H1 (cell line): Measurements from ENCODE around the gene CHRM1. TPM values are rescaled to one million over a fixed set of nuclear protein-coding genes. Genes with fewer than 3 reads are reported as not detected.

Experiments
- CTCF ChIA-PET: fragments of 300-600 bp; sonication (Branson Sonifier 250); formaldehyde crosslinking; loops from one replicate; lab custom pipeline; 2021; ENCODE audit not compliant: partially characterized antibody; lab: Charles Lee
- POLR2A ChIA-PET: fragments of 300-600 bp; sonication (Branson Sonifier 250); formaldehyde crosslinking; loops from one replicate; lab custom pipeline; 2021; ENCODE audit warnings: inconsistent platforms; ENCODE audit not compliant: partially characterized antibody; lab: Charles Lee
- DNase-seq, 2 experiments: peaks; one replicate each; pipeline versions ENCODE4 v3.0.0 to v3.0.0-alpha.2; 2010 to 2022; ENCODE audit warnings: low spot score in 2 of 2, low read depth in 1 of 2, mixed read lengths in 1 of 2
- FAIRE-seq: peaks from 2 replicates; lab custom pipeline; 2011; peaks lifted over from hg19 to GRCh38; lab: Jason Lieb, UNC
- H2AFZ ChIP-seq: 2 replicates; pipeline ENCODE4 v1.8.1; 2012; ENCODE audit warnings: low read length, inconsistent platforms
- H2AK5ac ChIP-seq: 2 replicates; pipeline ENCODE4 v1.6.1; 2013; ENCODE audit warnings: low read depth, low read length
- H2BK120ac ChIP-seq: replicated peaks from 2 replicates; pipeline ENCODE3; 2013; ENCODE audit warnings: low read depth, low read length, inconsistent platforms
- H2BK12ac ChIP-seq: 2 replicates; pipeline ENCODE4 v1.6.1; 2013; ENCODE audit warnings: low read depth, low read length
- H2BK15ac ChIP-seq: 2 replicates; pipeline ENCODE4 v1.6.1; 2013; ENCODE audit warnings: low read length
- H2BK20ac ChIP-seq: 2 replicates; pipeline ENCODE4 v1.6.1; 2013; ENCODE audit warnings: low read length
- H2BK5ac ChIP-seq: 2 replicates; pipeline ENCODE4 v1.6.1; 2013; ENCODE audit warnings: low read depth, low read length
- H3K14ac ChIP-seq: 2 replicates; pipeline ENCODE4 v1.6.1; 2013; ENCODE audit warnings: inconsistent platforms; ENCODE audit not compliant: insufficient read length
- H3K18ac ChIP-seq: 2 replicates; pipeline ENCODE4 v1.6.1; 2013; ENCODE audit warnings: low read length; ENCODE audit errors: extremely low read depth
- H3K23ac ChIP-seq: 2 replicates; pipeline ENCODE4 v1.6.1; 2013; ENCODE audit warnings: inconsistent platforms; ENCODE audit not compliant: insufficient read length
- H3K23me2 ChIP-seq: 2 replicates; pipeline ENCODE4 v1.6.1; 2013; ENCODE audit warnings: low read depth, low read length
- H3K27ac ChIP-seq: 2 replicates; pipeline ENCODE4 v1.6.1; 2011; ENCODE audit warnings: low read depth, low read length, inconsistent platforms
- H3K27me3 ChIP-seq, 4 experiments: replicated peaks in 1 of 4; 1 replicate in 1 of 4; 2 replicates in 3 of 4; pipeline versions ENCODE4 v1.6.1 to v1.8.1; 2011 to 2013; ENCODE audit warnings: low read length in 3 of 4, mild to moderate bottlenecking in 3 of 4, inconsistent platforms in 2 of 4, mixed read lengths in 2 of 4, moderate library complexity in 1 of 4; ENCODE audit not compliant: control insufficient read depth in 3 of 4, insufficient read depth in 3 of 4; ENCODE audit errors: extremely low read depth in 1 of 4
- H3K36me3 ChIP-seq, 4 experiments: 2 replicates each; pipeline versions ENCODE4 v1.6.1 to v1.8.1; 2011 to 2013; ENCODE audit warnings: mild to moderate bottlenecking in 4 of 4, low read length in 3 of 4, moderate library complexity in 2 of 4, control low read depth in 1 of 4, inconsistent platforms in 1 of 4; ENCODE audit not compliant: insufficient read depth in 4 of 4, control insufficient read depth in 2 of 4
- H3K4ac ChIP-seq: replicated peaks from 2 replicates; pipeline ENCODE3; 2013; ENCODE audit warnings: low read length, low read depth, mixed read lengths, inconsistent platforms; ENCODE audit not compliant: insufficient read length
- H3K4me1 ChIP-seq, 4 experiments: replicated peaks in 1 of 4; 1 replicate in 1 of 4; 2 replicates in 3 of 4; pipeline versions ENCODE4 v1.6.1 to v1.8.1; 2011 to 2013; ENCODE audit warnings: low read length in 3 of 4, inconsistent platforms in 2 of 4, mixed read lengths in 1 of 4; ENCODE audit not compliant: insufficient read depth in 4 of 4, control insufficient read depth in 3 of 4
- H3K4me2 ChIP-seq, 2 experiments: 2 replicates each; pipeline versions ENCODE4 v1.6.1 to v1.8.1; 2011 to 2013; ENCODE audit warnings: low read depth in 2 of 2, low read length in 2 of 2, control low read depth in 1 of 2, inconsistent platforms in 1 of 2, mild to moderate bottlenecking in 1 of 2; ENCODE audit not compliant: insufficient read depth in 1 of 2
- H3K4me3 ChIP-seq, 4 experiments: fragments of 200-600, 300-600 bp in 1 of 4; sonication (generic), shearing (Covaris generic), sonication (Bioruptor Twin) in 1 of 4; 2 replicates each; pipeline versions ENCODE4 v1.5.1 to v1.8.1; 2011 to 2016; ENCODE audit warnings: low read length in 4 of 4, low read depth in 3 of 4, control low read depth in 2 of 4, inconsistent platforms in 2 of 4, mild to moderate bottlenecking in 2 of 4, mixed read lengths in 1 of 4, moderate library complexity in 1 of 4; ENCODE audit not compliant: insufficient read depth in 2 of 4; ENCODE audit errors: extremely low read depth in 1 of 4
- H3K56ac ChIP-seq: replicated peaks from 2 replicates; pipeline ENCODE3; 2013; ENCODE audit warnings: low read depth, mild to moderate bottlenecking, mixed read lengths, low read length, inconsistent platforms; ENCODE audit not compliant: insufficient read length
- H3K79me1 ChIP-seq: 2 replicates; pipeline ENCODE4 v1.6.1; 2013; ENCODE audit warnings: low read depth, low read length, control low read depth
- H3K79me2 ChIP-seq, 2 experiments: 2 replicates each; pipeline versions ENCODE4 v1.6.1 to v1.8.1; 2012 to 2013; ENCODE audit warnings: low read length in 2 of 2, mild to moderate bottlenecking in 2 of 2, inconsistent platforms in 1 of 2; ENCODE audit not compliant: insufficient read depth in 2 of 2, control insufficient read depth in 1 of 2
- H3K9ac ChIP-seq, 4 experiments: replicated peaks in 1 of 4; 1 replicate in 1 of 4; 2 replicates in 3 of 4; pipeline versions ENCODE4 v1.6.1 to v1.8.1; 2011 to 2013; ENCODE audit warnings: low read depth in 3 of 4, low read length in 3 of 4, control low read depth in 2 of 4, mild to moderate bottlenecking in 2 of 4, moderate library complexity in 2 of 4, inconsistent platforms in 1 of 4; ENCODE audit errors: extremely low read depth in 1 of 4
- H3K9me3 ChIP-seq, 2 experiments: 2 replicates each; pipeline versions ENCODE4 v1.6.1 to v1.8.1; 2012 to 2013; ENCODE audit warnings: mild to moderate bottlenecking in 2 of 2, moderate library complexity in 2 of 2, control low read depth in 1 of 2, inconsistent platforms in 1 of 2, low read depth in 1 of 2, low read length in 1 of 2, mixed read lengths in 1 of 2; ENCODE audit not compliant: insufficient read depth in 2 of 2
- H4K20me1 ChIP-seq, 2 experiments: replicated peaks in 1 of 2; 2 replicates each; pipeline versions ENCODE3 to v1.8.1; 2011 to 2013; ENCODE audit warnings: inconsistent platforms in 2 of 2, low read length in 2 of 2, mild to moderate bottlenecking in 1 of 2; ENCODE audit not compliant: insufficient read depth in 2 of 2, control insufficient read depth in 1 of 2
- H4K5ac ChIP-seq: 2 replicates; pipeline ENCODE4 v1.6.1; 2013; ENCODE audit warnings: low read length, low read depth, mixed read lengths, inconsistent platforms; ENCODE audit not compliant: insufficient read length
- H4K8ac ChIP-seq: 2 replicates; pipeline ENCODE4 v1.8.0; 2013; ENCODE audit warnings: mild to moderate bottlenecking, moderate library complexity, low read length, inconsistent platforms; ENCODE audit not compliant: insufficient read depth; ENCODE audit errors: extremely low read depth
- H4K91ac ChIP-seq: replicated peaks from 2 replicates; pipeline ENCODE3; 2013; ENCODE audit warnings: low read length, mixed read lengths, inconsistent platforms; ENCODE audit not compliant: insufficient read length
- BACH1 ChIP-seq: IDR thresholded peaks from 2 replicates; pipeline ENCODE4 v1.6.1; 2012; ENCODE audit warnings: low read length, improper control_type of control experiment
- GTF2F1 ChIP-seq: IDR thresholded peaks from 2 replicates; pipeline ENCODE4 v1.6.1; 2012; ENCODE audit warnings: low read depth, low read length, improper control_type of control experiment, borderline replicate concordance
- HDAC2 ChIP-seq, 2 experiments: fragments of 300-600 bp in 1 of 2; sonication (generic) in 1 of 2; IDR thresholded peaks; 2 replicates each; pipeline ENCODE4 v1.6.1; 2011 to 2012; ENCODE audit warnings: low read depth in 2 of 2, low read length in 2 of 2, mild to moderate bottlenecking in 2 of 2, moderate library complexity in 2 of 2, borderline replicate concordance in 1 of 2, inconsistent platforms in 1 of 2
- MAX ChIP-seq: IDR thresholded peaks from 2 replicates; pipeline ENCODE4 v1.6.1; 2012; ENCODE audit warnings: inconsistent platforms
- POLR2A ChIP-seq, 2 experiments: IDR thresholded peaks; 1 replicate in 1 of 2; 2 replicates in 1 of 2; pipeline ENCODE4 v1.6.1; 2011; ENCODE audit warnings: low read depth in 2 of 2, low read length in 2 of 2, mild to moderate bottlenecking in 2 of 2; ENCODE audit errors: control extremely low read depth in 1 of 2
- POLR2AphosphoS5 ChIP-seq: IDR thresholded peaks from 2 replicates; pipeline ENCODE4 v1.6.1; 2011; ENCODE audit warnings: low read depth, low read length
- TAF1 ChIP-seq: IDR thresholded peaks from 2 replicates; pipeline ENCODE4 v1.6.1; 2011; ENCODE audit warnings: mild to moderate bottlenecking, low read depth, low read length
- TCF12 ChIP-seq: IDR thresholded peaks from 2 replicates; pipeline ENCODE4 v1.6.1; 2011; ENCODE audit warnings: low read depth, mild to moderate bottlenecking, low read length
- YY1 ChIP-seq: IDR thresholded peaks from 2 replicates; pipeline ENCODE4 v1.6.1; 2011; ENCODE audit warnings: low read depth, mild to moderate bottlenecking, low read length
- WGBS, 2 experiments: shearing (Covaris generic) in 1 of 2; methylation state at CpG; one replicate each; pipeline versions ENCODE4 v1.1.6 to v1.1.7; 2013 to 2015; ENCODE audit warnings: low lambda C conversion rate in 2 of 2, mixed read lengths in 2 of 2, inconsistent platforms in 1 of 2, low coverage in 1 of 2, missing lambda C conversion rate in 1 of 2; ENCODE audit not compliant: insufficient replicate concordance in 2 of 2, insufficient coverage in 1 of 2, insufficient read length in 1 of 2; ENCODE audit errors: extremely low coverage in 1 of 2, missing lambda C conversion rate in 1 of 2; 5-methylcytosine and 5-hydroxymethylcytosine counted together
- polyA plus RNA-seq, 7 experiments: library from polyadenylated mRNA; depleted of rRNA in 3 of 7; stranded (reverse) in 5 of 7; unstranded in 2 of 7; fragments of >200 nt in 5 of 7; fragments of 200-250 nt in 2 of 7; gene quantifications; 1 replicate in 5 of 7; 2 replicates in 1 of 7; 4 replicates in 1 of 7; pipeline versions ENCODE4 v1.2.1 to v1.2.3, GENCODE V29; 2011 to 2013; ENCODE audit warnings: missing spikeins in 2 of 7, mixed read lengths in 2 of 7
- total RNA-seq: library from RNA; stranded (reverse); fragmentation: NEBNext Ultra II Directional; extraction: Animal tissue kit (Norgen Biotek cat#: 25700); gene quantifications from 2 replicates; pipeline ENCODE4 v1.2.1, GENCODE V29; 2021

Gene CHRM1
- total and polyA plus RNA-seq, 2 of the 8 experiments (the other 6 are each of a cell fraction or from before 2014, with no cell fraction given): 0.08 TPM; not detected in 1

GRCh38 chr11:62883673-62884072, 37.5 kb downstream of the CHRM1 start:
- H4K5ac ChIP-seq: no peak overlapping the region
- no peak overlapping the region for H2AFZ ChIP-seq
- no peak overlapping the region for H3K23ac ChIP-seq
- no peak overlapping the region for H3K56ac ChIP-seq
- no peak overlapping the region for H3K9ac ChIP-seq
- no peaks in the 10 kb centered on the region for H3K27me3 ChIP-seq
- peak overlapping the region; percentile 24 to 59; a peak in 3 of 4 replicates for H3K4me2 ChIP-seq
- FAIRE-seq: no peak
- H3K9me3 ChIP-seq: no peaks in the 10 kb centered on the region
- POLR2A ChIA-PET: interaction anchor here (0.6 to 57.8 kb wide), 18 partner anchors 6 to 254 kb away, joined by 3 to 2104 read pairs (median 6); partner anchors contain the start of genes C11orf98, CHRM1, HNRNPUL2 and NXF1
- no peak overlapping the region for H2BK12ac ChIP-seq
- peaks cover 6% of the 10 kb centered on the region; the same call in 1 of the 2 replicates for H3K79me1 ChIP-seq
- H2AK5ac ChIP-seq: no peak overlapping the region
- TF ChIP-seq MAX (no peak), GTF2F1 (no peak), TCF12 (no peak), POLR2A (IDR thresholded peaks at IDR 0.05; ENCODE audit: control extremely low read depth in 1 of 2, low read depth in 2 of 2, low read length in 2 of 2) (peak in 1 of 2 experiments; percentile 52; a peak in 1 of 3 replicates), POLR2AphosphoS5 (peak; percentile 20), TAF1 (no peak), BACH1 (no peak), YY1 (no peak), HDAC2 (IDR thresholded peaks at IDR 0.05; ENCODE audit: borderline replicate concordance in 1 of 2, low read depth in 2 of 2, low read length in 2 of 2) (no peak)
- TF ChIP-seq, all 59 proteins: peak for 2
- Histone ChIP-seq H3K36me3 (peaks cover 52 to 78% (median 64%) of the 10 kb centered on the region in 4 experiments), H4K20me1 (peaks cover 9 to 31% of the 10 kb centered on the region in 2 experiments), H2BK15ac (no peak overlapping the region), H3K14ac (no peak overlapping the region), H3K4me3 (peak overlapping the region in 1 of 4 experiments; percentile 81; a peak in 2 of 8 replicates), H3K4ac (no peak overlapping the region), H2BK120ac (no peak overlapping the region), H2BK20ac (no peak overlapping the region), H3K4me1 (peaks cover 0 to 30% (median 12%) of the 10 kb centered on the region in 4 experiments; a peak in 5 of 7 replicates), H3K27ac (0 out of 2 replicates have a peak overlapping the region, but pooled peaks have one; percentile 15), H4K8ac (no peak overlapping the region), H3K18ac (no peak overlapping the region), H3K79me2 (peaks cover 0 to 57% of the 10 kb centered on the region in 2 experiments), H4K91ac (no peak overlapping the region), H2BK5ac (no peak overlapping the region), H3K23me2 (peaks cover 5% of the 10 kb centered on the region; the same call in 1 of the 2 replicates)
- CTCF ChIA-PET: interaction anchor here (0.7 to 3.9 kb wide), 14 partner anchors 8 to 926 kb away, joined by 3 to 21 read pairs (median 5); no protein-coding TSS in a partner anchor
- DNase-seq: no peak
- 98% methylated on average over 3 of the region's 3 CpGs; no CpG with 5 or more reads in 1 of the 2 experiments for WGBS, 2 experiments
